ENCODE data around the gene BIN1.
"Not testable (repeated sequence)": the region's sequence is repeated elsewhere in the genome, so short reads cannot be mapped to it uniquely, and the experiment has no call there.

Gene BIN1

GRCh38 chr2:127130421-127130820, 23.5 kb upstream of the BIN1 start:
- DNase-seq: no peak

DNA sequence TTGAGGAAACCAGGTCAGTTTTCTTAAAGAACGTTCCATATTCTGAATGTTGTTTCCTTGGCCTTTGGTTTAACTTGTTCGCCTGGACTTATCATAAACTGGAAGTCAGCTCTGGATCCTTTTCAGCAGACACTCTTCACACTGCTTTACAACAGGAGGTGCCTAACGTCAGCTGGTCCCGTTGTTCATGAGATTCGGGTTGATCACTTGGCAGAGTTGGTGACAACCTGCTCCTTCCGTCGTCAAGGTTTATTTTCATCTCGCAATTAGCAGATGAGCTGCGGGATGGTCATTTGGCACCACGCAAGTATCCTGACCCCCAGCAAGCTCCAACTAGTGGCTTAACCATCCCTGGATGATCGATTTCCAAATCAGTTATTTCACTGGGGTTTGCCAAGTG, 23.0 kb upstream of the BIN1 start:
- DNase-seq: no peak

- DNase-seq: no peak
Observed at GRCh38 chr2:127128445-127128904, 21.5 kb upstream of the BIN1 start.

DNA sequence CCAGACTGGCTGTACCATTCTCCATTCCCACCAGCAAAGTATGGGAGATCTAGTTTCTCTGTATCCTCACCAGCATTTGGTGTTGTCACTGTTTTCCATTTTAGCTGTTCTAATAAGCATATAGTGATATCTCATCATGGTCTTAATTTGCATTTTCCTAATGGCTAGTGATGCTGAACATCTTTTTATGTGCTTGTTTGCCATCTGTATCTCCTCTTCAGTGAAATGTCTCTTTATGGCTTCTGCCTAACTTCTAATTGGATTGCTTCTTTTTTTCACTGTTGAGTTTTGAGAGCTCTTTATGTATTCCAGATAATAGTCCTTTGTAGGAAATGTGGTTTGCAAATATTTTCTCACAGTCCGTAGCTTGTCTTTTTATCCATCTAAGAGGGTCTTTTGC, 18.9 kb upstream of the BIN1 start:
- no peak for DNase-seq

DNA sequence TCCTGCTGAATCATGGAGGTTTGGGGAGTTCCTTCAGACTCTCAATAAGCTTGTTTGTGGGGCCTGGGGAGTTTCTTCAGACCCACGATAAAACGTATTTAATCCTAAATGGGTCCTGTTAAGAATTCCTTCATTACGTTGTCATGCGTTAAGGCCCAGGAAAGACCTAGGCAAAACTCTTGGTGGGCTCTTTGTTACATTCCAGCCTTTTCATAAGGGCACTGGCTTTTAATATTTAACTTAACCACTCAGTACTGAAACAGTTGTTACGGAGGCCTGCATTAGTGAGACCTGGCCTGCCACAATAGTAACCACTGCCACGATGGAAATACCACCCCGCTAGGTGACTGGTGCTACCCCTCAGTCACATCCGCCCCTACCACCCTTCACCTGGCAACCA, 17.5 kb upstream of the BIN1 start:
- no peak for DNase-seq

GRCh38 chr2:127122361-127123027, 15.5 kb upstream of the BIN1 start:
- no peak for DNase-seq

DNA sequence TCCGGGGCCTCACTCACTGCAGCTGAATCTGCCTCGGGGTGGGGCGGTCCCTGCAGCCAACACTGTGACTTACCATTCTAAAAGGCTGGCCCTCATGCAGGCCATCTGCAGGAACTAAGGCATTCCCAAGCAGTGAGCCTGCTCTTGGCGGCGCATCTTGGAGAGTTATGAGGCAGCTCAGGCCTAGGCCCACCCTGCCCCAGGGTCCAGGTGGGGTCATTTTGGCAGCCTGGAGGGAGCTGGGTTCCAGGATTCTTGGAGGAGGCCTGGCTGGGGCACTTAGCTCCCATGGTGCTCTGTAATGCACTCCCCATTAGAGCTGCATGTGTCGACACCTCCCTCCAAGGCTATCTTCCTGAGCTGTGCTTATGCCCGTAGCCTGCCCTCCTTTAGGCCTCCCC, 14.8 kb upstream of the BIN1 start:
- no peak for DNase-seq

DNA sequence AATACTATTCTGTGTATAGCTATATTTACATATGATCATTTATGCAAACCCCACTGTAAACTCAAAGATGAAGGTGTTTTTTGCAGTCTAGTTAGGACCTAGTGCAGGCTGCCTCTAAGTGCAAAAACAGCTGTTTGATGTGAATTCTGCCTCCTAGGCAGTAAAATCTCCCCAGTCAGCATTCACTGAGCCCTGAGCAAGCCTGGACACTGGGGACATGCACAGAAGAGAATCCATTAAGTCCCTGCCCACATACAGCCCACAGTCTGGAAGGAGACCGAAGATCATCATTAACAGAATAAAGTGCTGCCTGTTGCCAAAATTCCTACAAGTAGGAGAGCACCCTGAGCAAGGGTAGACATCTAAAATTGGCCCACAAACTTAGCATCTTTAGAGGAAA, 14.4 kb upstream of the BIN1 start:
- DNase-seq: no peak

GRCh38 chr2:127120408-127120807, 13.5 kb upstream of the BIN1 start:
- DNase-seq: not testable (repeated sequence)

- no peak for DNase-seq
Observed at GRCh38 chr2:127118467-127118866, 11.5 kb upstream of the BIN1 start.

DNA sequence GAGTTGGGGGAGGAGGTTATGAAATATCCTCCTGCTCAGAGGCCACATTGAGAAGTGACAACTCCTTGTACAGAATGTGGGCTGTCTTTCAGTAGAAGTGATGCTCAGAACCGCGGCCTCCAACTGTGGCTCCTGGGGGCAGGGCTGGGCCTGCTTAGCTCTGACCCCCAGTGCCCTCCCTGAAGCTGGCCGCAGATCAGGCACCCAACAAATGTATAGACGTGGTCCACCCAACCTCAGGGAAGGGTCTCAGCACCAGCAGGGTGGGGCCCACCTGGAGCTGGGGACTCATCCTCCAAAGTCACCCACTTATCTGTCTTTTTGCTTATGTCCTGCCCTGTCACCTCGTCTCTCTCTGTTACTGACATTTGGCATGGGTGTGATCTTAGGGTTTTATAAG, 11.1 kb upstream of the BIN1 start:
- DNase-seq: no peak

- DNase-seq: no peak
Observed at GRCh38 chr2:127117603-127118002, 10.6 kb upstream of the BIN1 start.

DNA sequence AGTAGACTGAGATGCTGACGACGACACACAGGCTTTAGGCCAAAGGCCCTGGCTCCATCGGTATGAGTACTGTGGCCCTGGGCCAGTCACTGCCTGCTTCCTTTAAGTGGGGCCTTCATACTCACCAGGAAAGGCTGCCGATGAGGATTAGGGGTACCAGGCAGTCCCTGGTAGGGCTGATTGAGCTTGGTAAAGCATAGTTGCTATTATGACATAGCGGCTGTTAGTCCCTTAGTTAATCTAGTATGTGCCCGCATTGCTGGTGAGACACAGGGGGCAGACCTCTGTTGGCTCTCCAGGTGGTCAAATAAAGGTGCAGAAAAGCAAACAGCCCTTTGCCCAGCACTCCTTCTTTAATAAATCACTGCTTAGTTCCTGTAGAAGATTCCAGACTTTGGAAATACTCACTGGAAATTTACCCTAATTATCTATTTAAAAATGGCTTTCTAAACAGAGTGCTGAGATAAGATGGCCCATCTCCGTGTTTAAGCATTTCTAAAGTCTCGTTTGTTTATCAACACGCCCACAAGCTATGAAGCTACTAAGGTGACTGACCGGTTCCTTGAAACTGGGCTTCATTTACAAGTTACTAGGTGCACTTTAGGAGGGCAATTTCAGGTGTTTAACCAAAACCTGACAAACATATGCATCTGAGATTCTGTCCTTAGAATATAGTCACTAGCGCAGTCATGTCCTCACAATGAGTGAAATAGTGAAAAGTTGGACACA, 8.7 kb upstream of the BIN1 start:
- DNase-seq: no peak

DNA sequence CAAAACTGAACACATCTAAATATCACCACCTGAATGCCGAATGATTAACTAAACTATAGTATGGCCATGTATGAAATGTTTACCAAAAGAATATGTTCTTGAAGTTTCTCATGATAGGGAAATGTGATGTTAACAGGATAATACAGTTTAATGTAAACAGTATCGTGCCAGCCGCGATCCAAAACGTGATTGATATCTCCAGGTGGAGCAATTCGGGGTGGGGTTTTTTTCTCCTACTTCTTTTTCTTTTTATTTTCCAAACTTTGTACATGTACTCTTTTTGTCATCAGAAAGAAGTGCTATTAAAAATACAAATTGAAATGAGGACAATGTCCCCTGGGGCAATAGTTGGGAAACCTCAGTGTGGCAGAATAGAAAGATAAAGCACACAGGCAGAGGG, 4.0 kb upstream of the BIN1 start:
- no peak for DNase-seq

DNA sequence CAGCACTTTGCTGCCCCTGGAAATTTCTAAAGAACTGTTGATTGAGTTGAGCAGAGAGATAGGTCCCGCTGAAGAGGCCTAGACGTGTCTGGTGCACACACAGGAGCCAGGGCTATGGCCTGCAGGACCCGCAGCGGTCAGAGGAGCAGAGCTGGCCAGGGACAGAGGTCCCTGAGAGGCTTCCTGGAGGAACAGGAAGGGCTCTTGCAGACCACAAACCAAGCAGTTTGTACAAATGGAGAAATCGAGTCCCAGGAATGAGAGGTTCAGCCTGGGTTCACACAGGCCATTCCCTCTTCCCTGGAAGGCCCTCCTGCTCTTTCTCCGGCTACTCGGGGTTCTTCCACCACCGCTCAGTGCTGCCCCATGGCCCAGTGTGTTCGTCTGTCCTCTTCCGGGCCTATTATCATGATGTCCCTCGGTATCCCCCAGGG, 1.2 kb upstream of the BIN1 start:
- no peak for DNase-seq

DNA sequence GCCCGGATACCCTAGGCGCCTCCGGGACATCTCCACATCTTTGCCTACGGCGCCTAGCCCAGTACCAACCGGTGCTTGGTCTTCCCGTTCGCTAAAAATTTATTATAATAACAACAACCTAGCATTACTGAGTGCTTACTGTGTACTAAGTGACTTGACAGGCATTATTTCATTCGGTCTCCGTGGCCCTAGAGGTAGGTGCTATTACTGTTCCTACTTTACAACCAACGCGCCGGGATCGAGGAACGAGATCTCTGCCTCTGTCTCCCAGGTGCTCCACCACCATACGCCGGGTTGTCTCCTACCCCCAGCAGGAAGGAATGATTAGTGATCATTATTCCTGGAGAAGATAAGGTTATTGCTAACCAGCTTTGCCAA, 657 bp upstream of the BIN1 start:
- DNase-seq: no peak

DNA sequence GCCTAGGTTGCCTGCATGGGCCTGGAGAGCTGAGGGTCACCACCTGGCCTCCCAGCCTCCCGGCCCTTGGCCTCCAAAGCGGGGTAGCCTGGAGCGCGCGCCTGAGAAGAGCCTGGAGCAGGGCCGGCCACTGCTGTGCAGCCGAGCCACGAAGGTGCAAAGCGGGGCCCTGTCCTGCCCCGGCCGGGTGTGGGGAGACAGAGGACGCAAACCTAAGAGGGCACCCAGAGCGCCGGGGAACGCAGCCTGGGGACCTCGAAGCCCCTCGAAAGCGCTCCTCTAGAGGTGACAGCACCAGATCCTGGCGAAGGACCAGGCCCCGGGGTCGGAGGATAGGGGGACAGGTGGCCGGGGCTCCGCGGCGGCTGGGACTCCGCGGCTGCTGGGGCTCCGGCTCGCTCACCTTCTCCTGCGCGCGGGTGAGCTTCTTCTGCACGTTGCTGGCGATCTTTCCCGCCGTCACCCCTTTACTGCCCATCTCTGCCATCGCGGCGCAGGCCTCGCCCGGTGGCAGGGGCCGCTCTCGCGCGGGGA, 430 bp downstream of the BIN1 start:
- no peak for DNase-seq

DNA sequence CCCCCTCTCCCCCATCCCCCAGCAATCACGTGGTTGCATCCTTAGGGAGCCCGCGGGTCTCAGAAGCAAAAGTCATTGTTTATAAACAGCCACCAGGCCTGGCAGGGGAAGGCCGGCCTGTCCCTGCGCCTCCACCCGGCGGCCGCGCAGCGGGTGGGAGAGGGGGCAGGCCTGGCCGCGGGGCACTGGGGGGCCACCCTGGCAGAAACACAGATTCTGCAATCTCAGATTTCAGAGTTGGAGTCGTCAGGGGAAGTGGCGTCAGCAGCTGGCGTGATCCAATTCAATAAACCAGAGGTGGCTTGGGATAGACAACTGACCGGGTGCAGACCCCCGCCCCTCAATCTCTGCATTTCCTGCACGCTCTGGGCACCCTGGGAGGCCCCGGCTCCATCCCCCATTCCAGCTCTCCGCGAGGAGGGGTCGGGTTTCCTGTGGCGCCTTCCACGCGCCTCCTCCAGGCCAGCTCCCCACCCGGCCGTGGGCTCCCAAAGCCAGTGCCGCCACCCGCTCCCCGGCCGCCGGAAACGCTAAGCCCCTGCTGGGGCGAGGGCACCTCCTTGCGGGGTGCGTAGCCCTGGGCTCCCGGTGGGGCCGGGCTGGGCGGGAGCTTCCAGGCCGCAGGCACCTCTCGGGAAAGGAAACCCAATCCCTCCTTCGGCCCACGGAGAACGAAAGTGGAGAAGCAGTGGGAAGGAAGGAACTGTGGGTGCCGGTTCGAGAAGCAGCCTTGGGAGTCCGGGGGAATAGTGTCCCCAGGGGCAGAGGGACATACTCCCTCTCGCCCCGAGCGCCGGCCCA, 1.1 kb downstream of the BIN1 start:
- no peak for DNase-seq

DNA sequence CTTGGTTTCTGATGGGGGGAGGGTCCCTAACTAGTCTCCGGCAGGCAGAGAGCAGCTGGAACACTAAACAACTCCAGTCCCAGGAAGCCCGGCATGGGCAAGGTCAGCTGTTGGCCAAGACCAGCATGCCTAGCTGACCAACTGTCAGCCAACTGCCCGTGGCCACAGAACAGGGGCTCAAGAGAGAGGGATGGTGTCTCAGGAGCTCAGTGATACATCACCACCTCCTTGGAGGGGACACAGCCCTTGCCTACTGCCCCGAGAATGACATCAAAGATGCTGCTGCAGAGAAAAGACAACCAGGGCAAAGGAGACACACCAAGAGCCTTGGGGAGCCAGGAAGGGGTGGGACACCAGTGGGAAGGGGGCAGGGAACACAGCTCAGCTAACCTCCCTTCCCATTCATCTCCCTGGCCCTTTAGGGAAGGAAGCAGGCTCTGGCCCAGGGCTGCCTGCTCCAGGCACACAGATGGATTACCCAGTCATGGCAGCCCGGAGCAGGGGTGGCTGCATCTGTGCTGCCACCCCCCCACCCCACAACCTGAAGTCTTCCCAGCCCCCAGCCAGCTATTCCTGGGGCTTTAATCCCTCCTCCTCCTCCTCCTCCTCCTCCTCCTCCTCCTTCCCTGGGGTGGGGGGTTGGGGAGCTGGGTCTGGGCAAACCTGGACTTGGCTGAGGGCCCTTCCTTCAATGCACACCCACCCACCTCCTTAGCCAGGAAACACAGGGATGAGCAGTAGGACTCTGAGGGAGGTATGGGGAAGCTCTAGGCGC, 1.9 kb downstream of the BIN1 start:
- no peak for DNase-seq

- no peak for DNase-seq
Observed at GRCh38 chr2:127104166-127104660, 2.7 kb downstream of the BIN1 start.

GRCh38 chr2:127103243-127104165, 3.5 kb downstream of the BIN1 start:
- no peak for DNase-seq

Data from activated naive CD4-positive, alpha-beta T cell treated with anti-CD3 and anti-CD28 coated beads, Interleukin-2, amount 50 U/mL, for 16 hours (primary cell).